Activated CD4-positive, alpha-beta T cell treated with anti-CD3 and anti-CD28 coated beads, Interleukin-10, Interleukin-2, amounts not matched to agents 100 ng/mL and 50 ng/mL, durations not matched to agents 16 hours and 8 hours (primary cell): ENCODE data around the gene B3GNT3.

Experiments
- DNase-seq: peaks from one replicate; pipeline ENCODE4 v3.0.0-alpha.2; 2020

The B3GNT3 gene

GRCh38 chr19:17835182-17836006 is 40.5 kb downstream of the B3GNT3 start:
- no peak for DNase-seq

GRCh38 chr19:17836530-17836929 is 41.6 kb downstream of the B3GNT3 start:
- no peak for DNase-seq

- DNase-seq: no peak
These were observed 43.0 kb downstream of the B3GNT3 start for GRCh38 chr19:17837972-17838371.

- no peak for DNase-seq
These were observed 45.1 kb downstream of the B3GNT3 start for GRCh38 chr19:17840019-17840418.

- no peak for DNase-seq
These were observed 46.5 kb downstream of the B3GNT3 start for GRCh38 chr19:17841371-17841809.

- peak; percentile 77 for DNase-seq
These were observed 47.1 kb downstream of the B3GNT3 start for GRCh38 chr19:17841810-17842662.

GRCh38 chr19:17842663-17843291 is 47.8 kb downstream of the B3GNT3 start:
- no peak for DNase-seq

GRCh38 chr19:17843292-17843827 is 48.4 kb downstream of the B3GNT3 start:
- no peak for DNase-seq

GRCh38 chr19:17843908-17844490 is 49.1 kb downstream of the B3GNT3 start:
- no peak for DNase-seq

- peak; percentile 68 for DNase-seq
These were observed 51.2 kb downstream of the B3GNT3 start for GRCh38 chr19:17846146-17846545.

GRCh38 chr19:17847538-17848366 is 52.8 kb downstream of the B3GNT3 start, which contains the start of gene JAK3:
TSS of gene JAK3 (minus strand) at chr19:17847982. CDS start at chr19:17844417, 3,565 bp downstream.
- peak; percentile 95 for DNase-seq

GRCh38 chr19:17848595-17849292 is 53.8 kb downstream of the B3GNT3 start:
- no peak for DNase-seq

GRCh38 chr19:17854061-17854460 is 59.1 kb downstream of the B3GNT3 start:
- DNase-seq: no peak

GRCh38 chr19:17855280-17856152 is 60.6 kb downstream of the B3GNT3 start:
- peak; percentile 92 for DNase-seq

- peak; percentile 100 for DNase-seq
These were observed 64.8 kb downstream of the B3GNT3 start, which contains the start of gene RPL18A for GRCh38 chr19:17859533-17860330. TSS of gene RPL18A (plus strand) at chr19:17859910. CDS start at chr19:17859957, 47 bp downstream.

GRCh38 chr19:17860331-17860992 is 65.5 kb downstream of the B3GNT3 start:
- DNase-seq: peak; percentile 18

- no peak for DNase-seq
These were observed 66.0 kb downstream of the B3GNT3 start for GRCh38 chr19:17860993-17861360.
